ENCODE measurements around the gene NQO2. TPM values are rescaled to one million over a fixed set of nuclear protein-coding genes. Genes with fewer than 3 reads are reported as not detected.

NQO2 gene
- total and polyA plus RNA-seq, 10 donors: 16.3 to 55.1 (median 30.7) TPM

GRCh38 chr6:3009930-3010329, 10.2 kb downstream of the NQO2 start:
- intact Hi-C loops (cut with DNase I; ENCODE audit: low total_unique reads): no loop called here
- peaks cover 0 to 100% (median 33%) of the 10 kb centered on the region in 6 donors for H3K36me3 ChIP-seq
- H3K4me1 ChIP-seq: peaks cover 0 to 15% (median 7%) of the 10 kb centered on the region in 6 donors
- no peaks in the 10 kb centered on the region for H3K27me3 ChIP-seq (replicated peaks in 1 of 7)
- no peak for DNase-seq
- H3K4me3 ChIP-seq: no peak overlapping the region
- 94 to 98% (median 97%) methylated on average over 3 of the region's 3 CpGs for WGBS, 5 donors
- TF ChIP-seq CTCF (IDR thresholded peaks at IDR 0.05 in 8 of 11, conservative IDR thresholded peaks at IDR 0.05 in 3 of 11) (no peak), POLR2AphosphoS5 (IDR thresholded peaks at IDR 0.05) (no peak), POLR2A (IDR thresholded peaks at IDR 0.05) (no peak)
- peak overlapping the region in 1 of 8 donors; percentile 45 for H3K27ac ChIP-seq
- peaks cover 2 to 28% (median 25%) of the 10 kb centered on the region in 8 donors for H3K9me3 ChIP-seq

GRCh38 chr6:3011158-3011557, 11.5 kb downstream of the NQO2 start:
- Histone ChIP-seq H3K4me3 (no peak overlapping the region), H3K4me1 (peaks cover 0 to 15% (median 7%) of the 10 kb centered on the region in 6 donors), H3K9me3 (peaks cover 2 to 28% (median 25%) of the 10 kb centered on the region in 8 donors), H3K36me3 (peaks cover 0 to 100% (median 40%) of the 10 kb centered on the region in 6 donors), H3K27ac (peak overlapping the region in 4 of 8 donors; percentile 8 to 89 (median 82)), H3K27me3 (replicated peaks in 1 of 7) (no peaks in the 10 kb centered on the region)
- no peak for DNase-seq
- TF ChIP-seq CTCF (IDR thresholded peaks at IDR 0.05 in 8 of 11, conservative IDR thresholded peaks at IDR 0.05 in 3 of 11): no peak
- TF ChIP-seq POLR2A (IDR thresholded peaks at IDR 0.05): no peak
- no peak for TF ChIP-seq POLR2AphosphoS5 (IDR thresholded peaks at IDR 0.05)
- intact Hi-C loops (cut with DNase I; ENCODE audit: low total_unique reads): no loop called here

GRCh38 chr6:3011592-3011991, 11.9 kb downstream of the NQO2 start:
- no peak for DNase-seq
- Histone ChIP-seq H3K4me1 (peaks cover 0 to 15% (median 7%) of the 10 kb centered on the region in 6 donors), H3K4me3 (no peak overlapping the region), H3K27me3 (replicated peaks in 1 of 7) (no peaks in the 10 kb centered on the region), H3K9me3 (peaks cover 2 to 28% (median 25%) of the 10 kb centered on the region in 8 donors), H3K36me3 (peaks cover 0 to 100% (median 39%) of the 10 kb centered on the region in 6 donors), H3K27ac (peak overlapping the region in 6 of 8 donors; percentile 8 to 89 (median 81))
- TF ChIP-seq POLR2A (IDR thresholded peaks at IDR 0.05) (no peak), POLR2AphosphoS5 (IDR thresholded peaks at IDR 0.05) (no peak), CTCF (IDR thresholded peaks at IDR 0.05 in 8 of 11, conservative IDR thresholded peaks at IDR 0.05 in 3 of 11) (no peak)
- intact Hi-C loops (cut with DNase I; ENCODE audit: low total_unique reads): no loop called here

- Histone ChIP-seq H3K4me1 (peaks cover 0 to 19% (median 7%) of the 10 kb centered on the region in 6 donors), H3K27ac (peak overlapping the region in 7 of 8 donors; percentile 36 to 89 (median 83)), H3K27me3 (replicated peaks in 1 of 7) (no peaks in the 10 kb centered on the region), H3K9me3 (peaks cover 2 to 28% (median 25%) of the 10 kb centered on the region in 8 donors), H3K36me3 (peaks cover 0 to 100% (median 41%) of the 10 kb centered on the region in 6 donors), H3K4me3 (peak overlapping the region in 1 of 8 donors; percentile 38)
- DNase-seq: peak; percentile 91
- WGBS, 5 donors: 28 to 62% (median 50%) methylated on average over 1 to 2 of the region's 2 CpGs
- intact Hi-C loops (cut with DNase I; ENCODE audit: low total_unique reads): no loop called here
- TF ChIP-seq POLR2AphosphoS5 (IDR thresholded peaks at IDR 0.05): peak in 2 of 3 donors; percentile 47 to 84
- no peak for TF ChIP-seq POLR2A (IDR thresholded peaks at IDR 0.05)
- TF ChIP-seq CTCF (IDR thresholded peaks at IDR 0.05 in 8 of 11, conservative IDR thresholded peaks at IDR 0.05 in 3 of 11): peak in 1 of 11 experiments; percentile 14
These were observed 13.8 kb downstream of the NQO2 start for GRCh38 chr6:3013486-3013885.
